Transverse colon (tissue), 4 donors: ENCODE data around the gene BAIAP2. TPM values are rescaled to one million over a fixed set of nuclear protein-coding genes. Genes with fewer than 3 reads are reported as not detected.
A peak's percentile ranks its signal among the peaks of the same experiment; 100 is the strongest.

Source experiments
- DNase-seq: peaks from one replicate; pipeline ENCODE4 v3.0.0-alpha.2; 2019
- H3K27ac ChIP-seq, 4 donors: fragments of 200-600 bp; sonication (generic); 2 replicates each; pipeline ENCODE4 v1.5.1; 2016 to 2018; ENCODE audit warnings: inconsistent platforms in 4 of 4
- H3K27me3 ChIP-seq: fragments of 200-600 bp; sonication (generic); 2 replicates; pipeline ENCODE4 v1.5.1; 2017; ENCODE audit warnings: inconsistent platforms
- H3K36me3 ChIP-seq, 4 donors: fragments of 200-600 bp; sonication (generic); 2 replicates each; pipeline ENCODE4 v1.5.1; 2017 to 2019; ENCODE audit warnings: inconsistent platforms in 4 of 4
- H3K4me1 ChIP-seq, 4 donors: fragments of 200-600 bp; sonication (generic); 2 replicates each; pipeline ENCODE4 v1.5.1; 2017 to 2020; ENCODE audit warnings: inconsistent platforms in 4 of 4
- H3K4me3 ChIP-seq, 4 donors: fragments of 200-600 bp; sonication (generic); 1 replicate in 1 of 4; 2 replicates in 3 of 4; pipeline versions ENCODE4 v1.5.1 to v1.6.1; 2017 to 2019; ENCODE audit warnings: inconsistent platforms in 4 of 4
- H3K9me3 ChIP-seq, 2 donors: fragments of 200-600 bp; sonication (generic); 2 replicates each; pipeline ENCODE4 v1.5.1; 2017 to 2019; ENCODE audit warnings: inconsistent platforms in 2 of 2
- EP300 ChIP-seq: sonication (generic); formaldehyde crosslinking; IDR thresholded peaks from one replicate; pipeline ENCODE4 v1.6.1; 2017; ENCODE audit warnings: antibody characterized with exemption, low read depth
- POLR2A ChIP-seq: fragments of 450-650 bp; IDR thresholded peaks from one replicate; pipeline ENCODE4 v1.6.1; 2016; ENCODE audit warnings: antibody characterized with exemption, mild to moderate bottlenecking, moderate library complexity
- POLR2AphosphoS5 ChIP-seq, 3 donors: sonication (generic); formaldehyde crosslinking; IDR thresholded peaks; one replicate each; pipeline ENCODE4 v1.6.1; 2016; ENCODE audit warnings: antibody characterized with exemption in 3 of 3
- WGBS, 2 donors: methylation state at CpG; one replicate each; pipeline ENCODE4 v1.1.5; 2018; ENCODE audit warnings: low coverage in 1 of 2; 5-methylcytosine and 5-hydroxymethylcytosine counted together
- in situ Hi-C, 4 donors: fragments of 200-750 bp; cut with MboI; loops; one replicate each; pipeline versions ENCODE4 v1.15.0 to v1.15.1; 2017; ENCODE audit warnings: low sequenced_read_pairs in 3 of 4, low pct_ligation_motif_present in 1 of 4, low pct_unique_long_range_greater_than_20kb in 1 of 4
- intact Hi-C: fragments of 100-400 bp; cut with DNase I; formaldehyde crosslinking; loops from one replicate; pipeline ENCODE4 v1.15.1; 2023; ENCODE audit warnings: low total_unique reads
- small RNA-seq, 4 donors: library from RNA; depleted of rRNA; stranded (forward); fragments of <200 nt; gene quantifications; one replicate each; pipeline ENCODE3, GENCODE V24; 2016
- total RNA-seq, 4 donors: library from RNA; depleted of rRNA; stranded (reverse); fragments of >200 nt; gene quantifications; one replicate each; pipeline ENCODE4 v1.1.0, GENCODE V29; 2016
- TF ChIP-seq, protein P1 (sequence below), 5 experiments: fragments of 200-600 bp in 3 of 5; fragments of 450-650 bp in 2 of 5; sonication (generic) in 3 of 5; IDR thresholded peaks; 1 replicate in 2 of 5; 2 replicates in 3 of 5; pipeline ENCODE4 v1.5.1; 2016 to 2017; ENCODE audit warnings: antibody characterized with exemption in 5 of 5, inconsistent platforms in 3 of 5, mild to moderate bottlenecking in 2 of 5, moderate library complexity in 1 of 5

The BAIAP2 gene
- total RNA-seq, 4 donors from 2014 or later = 11.7 to 62.1 (median 39.6) TPM

DNA sequence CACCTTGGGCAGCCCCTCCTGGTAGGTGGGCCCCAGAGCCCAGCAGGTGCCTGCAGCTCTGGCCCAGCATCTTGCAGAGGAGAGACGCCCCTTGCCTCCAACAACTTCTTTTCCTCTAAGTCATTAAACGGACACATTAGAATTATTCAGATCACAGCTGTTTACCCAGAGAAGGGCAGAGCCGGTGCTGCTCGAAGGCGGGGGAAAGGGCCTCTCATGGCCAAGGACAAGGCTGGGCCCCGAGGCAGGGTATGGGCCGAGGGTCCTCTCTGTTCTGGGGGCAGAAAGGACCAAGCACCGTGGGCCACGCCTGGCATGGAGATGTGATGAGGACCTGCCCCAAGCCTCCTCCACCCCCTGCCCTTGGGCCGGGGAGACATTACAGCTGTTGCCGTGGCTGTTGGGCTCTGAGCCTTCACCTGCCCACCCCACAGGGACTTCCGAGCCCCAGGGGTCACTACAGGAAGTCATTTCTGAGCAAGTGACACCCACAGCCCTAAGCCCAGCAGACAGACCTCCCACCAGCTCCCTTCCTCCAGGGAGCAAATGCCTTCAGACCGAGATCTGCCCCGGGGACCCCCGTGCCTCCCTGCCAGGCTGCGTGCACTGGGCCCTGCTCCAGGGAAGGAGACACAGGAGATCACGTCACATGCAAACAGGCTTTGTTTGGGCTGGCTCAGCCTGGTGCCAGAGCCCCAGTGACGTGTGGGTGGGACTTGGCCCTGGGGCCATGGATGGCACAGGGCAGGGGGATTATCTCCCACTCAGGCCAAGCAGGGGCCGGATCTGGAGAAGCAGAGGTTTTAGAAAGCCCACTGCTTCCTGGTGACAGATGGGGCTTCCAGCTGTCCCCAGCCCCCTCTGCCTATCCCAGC lies 129.7 kb downstream of the BAIAP2 start:
- Histone ChIP-seq H3K4me1 (peaks cover 3 to 10% (median 4%) of the 10 kb centered on the region in 4 donors), H3K4me3 (no peak overlapping the region), H3K27me3 (peaks cover 54% of the 10 kb centered on the region), H3K9me3 (no peaks in the 10 kb centered on the region), H3K27ac (no peak overlapping the region), H3K36me3 (no peaks in the 10 kb centered on the region)
- in situ Hi-C loops = no loop called here
- WGBS, 2 donors = 53% methylated on average over 19 of the region's 19 CpGs; no CpG with 5 or more reads in 1 of the 2 donors
- intact Hi-C loops = no loop called here
- DNase-seq = no peak
- TF ChIP-seq POLR2A (no peak), POLR2AphosphoS5 (IDR thresholded peaks at IDR 0.05) (no peak), EP300 (no peak)
- TF ChIP-seq, protein P1, sequence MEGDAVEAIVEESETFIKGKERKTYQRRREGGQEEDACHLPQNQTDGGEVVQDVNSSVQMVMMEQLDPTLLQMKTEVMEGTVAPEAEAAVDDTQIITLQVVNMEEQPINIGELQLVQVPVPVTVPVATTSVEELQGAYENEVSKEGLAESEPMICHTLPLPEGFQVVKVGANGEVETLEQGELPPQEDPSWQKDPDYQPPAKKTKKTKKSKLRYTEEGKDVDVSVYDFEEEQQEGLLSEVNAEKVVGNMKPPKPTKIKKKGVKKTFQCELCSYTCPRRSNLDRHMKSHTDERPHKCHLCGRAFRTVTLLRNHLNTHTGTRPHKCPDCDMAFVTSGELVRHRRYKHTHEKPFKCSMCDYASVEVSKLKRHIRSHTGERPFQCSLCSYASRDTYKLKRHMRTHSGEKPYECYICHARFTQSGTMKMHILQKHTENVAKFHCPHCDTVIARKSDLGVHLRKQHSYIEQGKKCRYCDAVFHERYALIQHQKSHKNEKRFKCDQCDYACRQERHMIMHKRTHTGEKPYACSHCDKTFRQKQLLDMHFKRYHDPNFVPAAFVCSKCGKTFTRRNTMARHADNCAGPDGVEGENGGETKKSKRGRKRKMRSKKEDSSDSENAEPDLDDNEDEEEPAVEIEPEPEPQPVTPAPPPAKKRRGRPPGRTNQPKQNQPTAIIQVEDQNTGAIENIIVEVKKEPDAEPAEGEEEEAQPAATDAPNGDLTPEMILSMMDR (IDR thresholded peaks at IDR 0.05) = no peak

DNA sequence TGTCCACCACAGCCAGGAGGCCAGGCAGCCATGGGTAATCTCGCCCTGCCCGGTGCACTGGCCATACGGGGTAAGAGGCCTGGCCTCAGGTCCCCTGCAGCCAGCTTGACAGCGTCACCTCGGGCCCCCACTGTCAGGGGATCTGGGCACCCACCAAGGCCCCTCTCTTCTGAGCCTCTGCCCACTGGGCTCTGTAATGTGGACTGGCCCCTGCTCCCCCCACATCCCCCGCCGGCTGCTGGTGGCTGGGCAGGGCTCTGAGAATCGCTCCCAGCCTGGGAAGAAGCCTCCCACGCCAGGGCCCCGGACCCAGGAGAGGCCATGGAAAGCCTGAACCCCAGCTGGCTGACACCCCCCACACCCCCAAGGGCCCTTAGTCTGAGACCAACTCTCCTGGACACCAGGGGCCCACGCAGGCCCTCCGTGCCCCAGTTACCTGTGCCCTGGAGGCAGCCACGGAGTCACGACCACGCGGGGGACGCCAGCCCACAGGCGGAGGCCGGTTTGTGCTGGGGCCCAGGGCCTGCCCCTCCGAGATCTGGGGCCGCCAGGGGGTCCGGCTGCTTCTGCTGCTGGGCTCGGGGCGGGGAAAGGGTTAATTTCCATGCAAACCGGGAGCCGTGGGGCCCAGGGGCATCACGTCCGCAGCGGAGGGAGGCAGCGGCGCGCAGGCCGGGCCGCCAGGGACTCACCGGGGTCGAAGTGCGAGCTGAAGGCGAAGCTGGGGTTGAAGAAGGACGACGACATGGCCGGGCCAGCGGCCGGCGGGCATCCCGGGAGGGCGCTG lies 130.5 kb downstream of the BAIAP2 start, which contains the start of gene PVALEF:
Gene PVALEF (plus strand): TSS at position 262 of the 787 bp plus-strand sequence. CDS start 15,720 bp downstream, outside the sequence.
- Histone ChIP-seq H3K4me1 (peaks cover 3 to 10% (median 4%) of the 10 kb centered on the region in 4 donors), H3K9me3 (no peaks in the 10 kb centered on the region), H3K27me3 (peaks cover 47% of the 10 kb centered on the region), H3K4me3 (peak within 1 kb of the TSS in 3 of 4 donors; percentile 8 to 41 (median 23)), H3K27ac (no peak within 1 kb of the TSS), H3K36me3 (no peaks in the 10 kb centered on the region)
- in situ Hi-C loops = no loop called here
- TF ChIP-seq POLR2AphosphoS5 (IDR thresholded peaks at IDR 0.05) = no peak
- no peak for TF ChIP-seq EP300
- TF ChIP-seq POLR2A = no peak
- TF ChIP-seq, protein P1 (IDR thresholded peaks at IDR 0.05) = no peak
- no peak for DNase-seq
- intact Hi-C loops = no loop called here
- WGBS, 2 donors = 34% methylated on average over 36 of the region's 46 CpGs; no CpG with 5 or more reads in 1 of the 2 donors

- TF ChIP-seq EP300 (no peak), POLR2AphosphoS5 (IDR thresholded peaks at IDR 0.05) (no peak), POLR2A (no peak)
- TF ChIP-seq, protein P1 (IDR thresholded peaks at IDR 0.05) = no peak
- Histone ChIP-seq H3K36me3 (no peaks in the 10 kb centered on the region), H3K4me3 (peak within 1 kb of the TSS in 3 of 4 donors; percentile 8 to 41 (median 23)), H3K9me3 (no peaks in the 10 kb centered on the region), H3K27ac (no peak within 1 kb of the TSS), H3K4me1 (peaks cover 3 to 10% (median 4%) of the 10 kb centered on the region in 4 donors), H3K27me3 (peaks cover 47% of the 10 kb centered on the region)
- DNase-seq = no peak
- in situ Hi-C loops = no loop called here
- no CpG with 5 or more reads among the region's 62 CpGs for WGBS, 2 donors
- intact Hi-C loops = no loop called here
These were observed 131.1 kb downstream of the BAIAP2 start, which contains the start of gene AATK for GRCh38 chr17:81166033-81166492. Gene AATK (minus strand): TSS chr17:81166221. CDS start chr17:81165992, 229 bp downstream.

Small RNA genes within 50 kb of the gene (small RNA-seq; reads per million reads assigned to genes)
- gene MIR1250 = 0 reads per million in 4 donors
- gene MIR3065 = 5.5 to 34.4 (median 18.3) reads per million in 4 donors
- 0 reads per million in 4 donors for gene MIR657

Other genes starting within 250 kb of the BAIAP2 start
- gene CHMP6, start 43.3 kb upstream of the BAIAP2 start, total RNA-seq = 100 to 1,000 TPM in 1 of 4 donors, 10 to 100 TPM in 3; 38.6 to 107 (median 41.7) TPM
- gene PVALEF, start 130.4 kb downstream of the BAIAP2 start, total RNA-seq = not detected
- gene AATK, start 131.1 kb downstream of the BAIAP2 start, total RNA-seq = 10 to 100 TPM in 1 of 4 donors, 1 to 10 TPM in 3; 1.7 to 21.3 (median 8.6) TPM
- 10 to 100 TPM in 1 of 4 donors, 1 to 10 TPM in 3; 5.7 to 21.3 (median 6.8) TPM for gene CEP131, start 187.8 kb downstream of the BAIAP2 start, total RNA-seq
- gene TEPSIN, start 203.9 kb downstream of the BAIAP2 start, total RNA-seq = 100 to 1,000 TPM in 2 of 4 donors, 10 to 100 TPM in 2; 61.2 to 336 (median 121) TPM
- gene NDUFAF8, start 204.2 kb downstream of the BAIAP2 start, total RNA-seq = 10 to 100 TPM in 3 of 4 donors, not detected in 1; 22.3 to 35.4 (median 29.9) TPM